GM19455 (cell line): ENCODE measurements around the gene ZNF888.
"Not testable (repeated sequence)": the region's sequence is repeated elsewhere in the genome, so short reads cannot be mapped to it uniquely, and the experiment has no call there.

Source experiments
- ATAC-seq: cut with Tn5 transposase; IDR thresholded peaks from one replicate; pipeline ENCODE4 v1.9.1; 2021; ENCODE audit not compliant: unreplicated experiment

Gene ZNF888

DNA sequence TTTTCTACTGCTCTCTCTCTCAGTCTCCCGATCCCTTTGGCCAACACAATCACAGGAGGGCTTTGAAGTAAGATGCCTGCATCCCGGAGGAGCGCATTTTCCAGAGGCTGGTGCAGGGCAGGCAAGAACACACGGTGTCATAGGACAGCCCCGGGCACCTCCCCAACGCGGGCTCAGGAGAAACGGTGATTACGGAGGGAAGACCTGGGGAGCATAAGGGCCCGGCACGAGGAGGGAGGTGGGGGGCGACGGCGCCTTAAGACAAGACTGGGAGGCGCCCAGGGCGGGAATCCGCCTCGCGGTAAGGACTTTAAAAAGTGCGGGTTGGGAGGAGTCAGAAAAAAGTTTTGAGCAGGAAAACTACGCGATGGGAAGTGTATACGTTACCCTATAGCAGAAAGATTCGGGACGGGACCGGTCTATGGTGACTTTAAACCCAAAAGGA, 18.7 kb upstream of the ZNF888 start:
- peak; percentile 29 for ATAC-seq

GRCh38 chr19:52941523-52941922, 18.3 kb upstream of the ZNF888 start:
- not testable (repeated sequence) for ATAC-seq

- not testable (repeated sequence) for ATAC-seq
Measured at GRCh38 chr19:52940905-52941304, 17.7 kb upstream of the ZNF888 start.

DNA sequence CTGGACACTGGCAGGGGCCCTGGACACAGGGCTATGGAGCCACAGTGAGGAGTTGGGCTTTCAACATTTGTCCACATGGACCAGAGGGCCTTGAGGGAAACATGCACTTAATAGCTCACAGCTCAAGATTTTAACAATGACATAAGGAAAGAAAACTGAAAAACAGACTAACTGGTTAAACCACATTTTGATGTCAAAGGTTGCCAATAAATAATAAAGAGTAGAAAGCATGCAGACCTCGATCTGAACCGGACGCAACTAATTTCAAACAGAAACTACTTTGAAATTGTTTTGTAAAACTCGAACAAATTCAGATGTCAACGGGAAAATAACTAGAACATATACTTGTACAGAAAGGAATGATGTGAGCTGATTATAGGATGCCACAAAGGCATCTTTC, 15.5 kb upstream of the ZNF888 start:
- ATAC-seq = no peak

DNA sequence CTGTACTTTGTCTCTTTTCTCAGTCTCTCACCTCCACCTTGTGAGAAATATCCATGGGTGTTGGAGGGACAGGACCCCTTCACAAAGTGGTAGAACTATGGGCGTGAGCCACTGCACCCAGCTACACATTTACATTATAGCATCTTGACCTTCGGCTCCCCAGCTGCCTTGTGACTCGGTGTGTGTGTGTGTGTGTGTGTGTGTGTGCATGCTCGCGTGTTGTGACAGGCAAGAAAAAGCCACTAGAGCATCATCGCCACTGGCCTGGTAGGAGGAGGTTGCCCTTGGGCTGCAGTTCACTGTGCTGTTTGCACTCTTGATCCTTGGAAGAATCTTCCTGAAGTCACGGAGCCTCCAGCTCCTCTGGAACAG, 13.7 kb upstream of the ZNF888 start:
- ATAC-seq = no peak

- no peak for ATAC-seq
Measured at GRCh38 chr19:52936151-52936953, 13.1 kb upstream of the ZNF888 start.

GRCh38 chr19:52935434-52935833, 12.2 kb upstream of the ZNF888 start:
- ATAC-seq = no peak

- ATAC-seq = not testable (repeated sequence)
Measured at GRCh38 chr19:52924641-52925040, 1.4 kb upstream of the ZNF888 start.

DNA sequence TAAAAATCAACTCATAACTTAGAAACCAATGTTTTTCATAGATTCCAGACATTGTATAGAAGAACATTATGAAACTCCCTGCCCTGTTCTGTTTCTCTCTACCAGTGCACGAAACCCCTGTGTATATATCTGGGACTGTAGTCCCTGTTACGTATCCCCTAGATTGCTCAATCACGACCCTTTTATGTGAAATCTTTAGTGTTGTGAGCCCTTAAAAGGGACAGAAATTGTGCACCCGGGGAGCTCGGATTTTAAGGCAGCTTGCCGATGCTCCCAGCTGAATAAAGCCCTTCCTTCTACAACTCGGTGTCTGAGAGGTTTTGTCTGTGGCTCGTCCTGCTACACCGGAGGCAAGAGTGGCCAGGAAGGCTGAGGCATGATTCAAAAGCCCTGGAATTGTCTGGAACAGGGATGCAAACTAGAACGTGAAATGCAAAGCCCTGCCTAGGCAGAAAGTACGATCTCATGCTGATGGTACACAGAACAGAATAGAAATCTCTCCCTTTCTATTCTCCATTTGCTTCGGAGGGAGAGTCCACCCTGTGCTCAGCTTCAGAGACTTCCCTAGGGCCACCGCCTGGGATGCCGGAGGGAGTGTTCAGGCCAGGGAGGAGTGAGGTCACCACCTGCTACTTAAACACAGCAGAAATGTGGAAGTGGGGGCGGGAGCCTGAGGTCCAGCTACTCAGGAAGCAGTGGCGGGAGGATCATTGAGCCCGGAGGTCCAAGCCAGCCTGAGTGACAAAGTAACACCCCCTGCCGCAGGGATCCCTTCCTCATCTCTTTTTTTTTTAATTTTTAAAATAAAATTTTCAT, 758 bp upstream of the ZNF888 start:
- ATAC-seq = no peak

DNA sequence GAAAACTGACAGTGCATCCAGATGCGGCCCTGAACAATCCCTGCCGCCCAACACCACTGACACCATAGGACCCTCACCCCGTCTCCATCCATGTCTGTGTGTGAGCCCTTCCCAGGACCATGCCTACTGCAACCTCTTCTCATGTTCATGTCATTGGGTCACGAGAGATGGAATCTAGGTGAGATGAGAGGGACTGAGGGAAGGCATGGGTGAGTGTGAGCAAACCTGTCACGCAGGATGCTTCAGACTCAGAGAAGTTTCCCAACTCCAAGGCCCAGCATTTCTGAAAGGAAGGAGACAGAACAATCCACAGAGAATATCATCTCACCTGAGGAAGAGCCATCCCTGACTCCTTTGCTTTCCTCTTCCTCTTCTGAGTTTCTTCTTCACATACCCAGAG, 5.7 kb downstream of the ZNF888 start:
- no peak for ATAC-seq

DNA sequence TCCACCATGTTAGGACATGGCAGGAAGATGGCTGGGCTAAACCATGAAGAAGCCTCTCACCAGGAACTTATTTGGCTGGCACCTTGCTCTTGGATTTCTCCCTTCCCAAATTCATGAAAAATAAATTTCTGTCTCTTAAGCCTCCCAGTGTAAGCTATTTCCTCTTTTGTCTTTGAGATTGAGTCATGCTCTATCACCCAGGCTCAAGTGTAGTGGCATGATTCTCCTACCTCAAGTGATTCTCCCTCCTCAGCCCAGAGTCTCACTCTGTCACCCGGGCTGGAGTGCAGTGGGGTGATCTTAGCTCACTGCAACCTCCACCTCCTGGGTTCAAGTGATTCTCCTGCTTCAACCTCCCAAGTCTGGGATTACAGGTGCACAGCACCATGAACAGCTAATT, 12.6 kb downstream of the ZNF888 start:
- no peak for ATAC-seq

- not testable (repeated sequence) for ATAC-seq
Measured at GRCh38 chr19:52904052-52904780, 19.0 kb downstream of the ZNF888 start.

DNA sequence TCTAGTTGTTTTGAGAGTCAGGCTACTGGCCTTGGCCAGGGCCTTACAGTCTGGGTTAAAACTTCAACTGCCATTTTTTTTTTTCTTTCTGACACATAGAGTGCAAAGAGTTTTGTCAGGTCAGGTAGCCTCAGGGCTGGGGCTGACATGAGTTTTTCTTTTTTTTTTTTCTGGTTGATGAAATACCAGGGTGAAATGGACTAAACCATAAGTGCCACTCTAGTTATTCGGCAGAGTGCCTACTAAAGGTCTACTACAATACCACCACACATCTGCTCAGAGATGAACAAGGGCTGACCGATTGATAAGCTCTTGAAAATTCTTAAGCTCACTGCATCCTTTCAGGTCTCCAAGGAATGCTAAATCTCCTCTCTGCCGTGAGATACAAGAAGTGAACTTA, 21.4 kb downstream of the ZNF888 start:
- ATAC-seq = no peak

- not testable (repeated sequence) for ATAC-seq
Measured at GRCh38 chr19:52898596-52898995, 24.6 kb downstream of the ZNF888 start.

- no peak for ATAC-seq
Measured at GRCh38 chr19:52898101-52898500, 25.1 kb downstream of the ZNF888 start.

DNA sequence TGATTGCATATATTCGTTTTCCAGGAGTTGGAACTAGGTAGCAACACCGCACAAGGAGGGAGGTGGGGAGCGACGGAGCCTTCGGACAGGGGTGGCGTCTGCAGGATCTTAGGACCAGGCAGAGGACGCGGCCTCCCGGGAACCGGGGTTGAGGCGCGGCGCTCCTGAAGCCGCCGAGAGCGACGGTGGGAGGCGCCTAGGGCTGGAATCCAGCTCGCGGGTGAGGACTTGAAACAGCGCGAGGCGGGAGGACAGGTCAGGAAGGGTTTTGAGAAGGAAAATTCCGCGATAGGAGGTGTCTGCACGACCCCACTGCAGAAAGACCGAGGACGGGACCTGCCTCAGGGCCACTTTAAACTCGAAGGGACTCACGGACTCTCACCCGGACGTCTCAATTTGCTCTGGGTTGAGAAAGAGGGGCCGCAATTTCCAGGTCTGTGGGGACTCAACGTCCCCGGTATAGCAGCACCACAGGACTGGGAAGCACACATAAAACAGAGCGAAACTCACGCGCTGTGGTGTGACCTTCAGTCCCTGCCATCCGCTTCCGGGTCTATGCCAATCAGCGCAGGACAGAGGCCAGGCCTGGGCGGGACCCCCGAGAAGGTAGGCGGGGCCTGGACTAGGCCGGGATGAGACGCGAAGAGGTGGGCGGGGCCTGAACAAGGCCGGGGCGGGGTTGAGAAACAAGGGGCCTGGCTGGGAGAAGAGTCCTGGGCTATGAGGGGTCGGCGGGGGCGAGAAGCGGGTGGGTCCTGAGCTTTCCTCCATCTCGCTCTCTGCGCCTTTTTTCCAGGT, 25.9 kb downstream of the ZNF888 start, which contains the start of gene ZNF320:
Gene ZNF320, minus strand, starts transcription at position 498 of the 798 bp plus-strand sequence. CDS start 7,380 bp downstream, outside the sequence.
- peak; percentile 98 for ATAC-seq

- no peak for ATAC-seq
Measured at GRCh38 chr19:52896431-52897137, 26.6 kb downstream of the ZNF888 start.

DNA sequence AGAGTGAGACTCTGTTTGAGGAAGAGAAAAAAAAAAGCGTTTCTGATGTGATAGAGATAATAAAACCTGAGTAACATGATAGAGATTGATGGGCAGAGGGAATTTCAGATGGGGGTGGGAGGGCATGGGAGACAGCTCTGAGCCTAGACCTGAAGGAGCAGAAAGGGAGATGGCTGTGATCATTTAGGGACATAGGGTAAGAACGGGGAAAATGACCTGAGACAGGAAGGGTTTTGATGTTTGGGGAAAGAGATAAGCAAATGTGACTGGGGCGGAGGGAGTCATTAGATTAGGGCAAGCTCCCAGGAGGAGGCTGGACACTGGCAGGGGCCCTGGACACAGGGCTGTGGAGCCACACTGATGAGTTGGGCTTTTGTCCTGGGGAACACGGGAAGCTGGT, 31.9 kb downstream of the ZNF888 start:
- ATAC-seq = no peak

GRCh38 chr19:52889931-52890330, 33.3 kb downstream of the ZNF888 start:
- no peak for ATAC-seq

DNA sequence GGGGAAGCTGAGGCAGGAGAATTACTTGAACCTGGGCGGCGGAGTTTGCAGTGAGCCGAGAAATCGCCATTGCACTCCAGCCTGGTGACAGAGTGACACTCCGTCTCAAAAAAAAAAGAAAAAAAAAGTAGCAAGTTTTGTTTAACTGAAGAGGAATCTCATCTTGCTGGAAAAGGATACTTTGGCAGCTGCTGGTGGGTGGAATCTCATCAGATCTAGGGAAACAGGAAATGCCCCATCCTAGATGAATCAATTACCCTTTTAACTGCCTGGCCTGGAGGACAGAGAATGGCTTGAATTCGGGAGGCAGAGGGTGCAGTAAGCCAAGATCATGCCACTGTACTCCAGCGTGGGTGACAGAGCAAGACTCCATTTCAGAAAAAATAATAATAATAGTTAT, 34.2 kb downstream of the ZNF888 start:
- ATAC-seq = no peak
